HG02884 (cell line): Measurements from ENCODE around the gene NABP2.

ENCODE experiments used
- ATAC-seq: cut with Tn5 transposase; IDR thresholded peaks from one replicate; pipeline ENCODE4 v1.9.1; 2021; ENCODE audit warnings: mild to moderate bottlenecking, moderate library complexity; ENCODE audit not compliant: unreplicated experiment

NABP2 gene

GRCh38 chr12:56212361-56212760 is 11.8 kb upstream of the NABP2 start:
- no peak for ATAC-seq

GRCh38 chr12:56213878-56214277 is 10.3 kb upstream of the NABP2 start:
- no peak for ATAC-seq

- ATAC-seq = no peak
These were observed 7.7 kb upstream of the NABP2 start for GRCh38 chr12:56216461-56216860.

DNA sequence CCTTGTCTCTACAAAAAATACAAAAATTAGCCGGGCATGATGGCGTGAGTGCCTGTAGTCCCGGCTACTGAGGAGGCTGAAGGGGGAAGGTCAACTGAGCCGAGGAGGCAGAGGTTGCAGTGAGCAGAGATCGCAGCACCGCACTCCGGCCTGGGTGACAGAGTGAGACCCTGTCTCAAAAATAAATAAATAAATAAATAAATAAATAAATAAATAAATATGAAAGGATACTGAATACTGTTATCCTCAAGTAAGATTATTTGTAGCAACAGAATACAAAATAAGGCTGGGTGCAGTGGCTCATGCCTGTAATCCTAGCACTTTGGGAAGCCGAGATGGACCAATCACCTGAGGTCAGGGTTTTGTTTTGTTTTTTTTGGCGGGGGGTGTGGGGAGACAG is 4.3 kb upstream of the NABP2 start:
- no peak for ATAC-seq

GRCh38 chr12:56220611-56221231 is 3.4 kb upstream of the NABP2 start:
- ATAC-seq = no peak

GRCh38 chr12:56221232-56221756 is 2.8 kb upstream of the NABP2 start:
- peak; percentile 18 for ATAC-seq

GRCh38 chr12:56221757-56222530 is 2.2 kb upstream of the NABP2 start, which contains the start of gene RNF41:
Gene RNF41, minus strand, starts transcription at chr12:56221922. Its CDS starts 7,875 bp downstream, at chr12:56214047.
- ATAC-seq = peak; percentile 73

DNA sequence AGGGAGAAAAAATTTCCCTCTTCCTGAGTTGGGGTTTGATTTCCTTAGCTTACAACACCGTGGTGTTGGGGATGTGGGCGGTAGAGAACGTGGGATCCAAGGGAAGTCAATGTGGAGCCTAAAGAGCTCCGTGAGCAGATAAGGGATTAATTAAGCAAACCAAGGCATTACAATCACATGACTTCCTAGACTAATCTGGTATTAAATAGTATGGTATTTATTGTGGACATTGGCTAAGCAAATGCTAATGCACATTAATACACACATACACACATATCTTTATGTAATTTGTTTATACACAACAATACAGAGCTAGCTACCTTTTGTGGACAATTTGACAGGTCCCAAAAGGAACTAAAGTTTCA is 1.6 kb upstream of the NABP2 start:
- no peak for ATAC-seq

- no peak for ATAC-seq
These were observed 506 bp upstream of the NABP2 start for GRCh38 chr12:56223571-56224101.

DNA sequence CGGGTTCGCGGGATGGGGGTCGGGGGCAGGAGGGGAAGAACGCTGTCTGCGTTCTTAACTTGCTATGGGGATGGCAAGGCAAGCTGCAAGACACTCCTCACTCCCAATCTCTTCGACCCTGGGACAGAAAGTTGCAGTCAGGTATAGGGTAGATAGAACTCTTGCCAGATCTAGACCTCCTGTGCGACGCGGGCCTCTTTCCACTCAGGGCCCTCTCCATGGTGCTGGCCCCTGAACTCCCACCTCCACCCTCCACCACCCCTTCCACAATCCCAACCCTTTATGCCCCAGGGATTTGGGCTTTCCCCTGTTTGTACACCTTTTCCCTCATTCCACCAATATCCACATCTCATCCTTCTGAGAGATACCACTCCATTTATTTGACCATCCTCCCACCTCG is 812 bp downstream of the NABP2 start:
- ATAC-seq = no peak

GRCh38 chr12:56229082-56229481 is 4.9 kb downstream of the NABP2 start:
- ATAC-seq = no peak

DNA sequence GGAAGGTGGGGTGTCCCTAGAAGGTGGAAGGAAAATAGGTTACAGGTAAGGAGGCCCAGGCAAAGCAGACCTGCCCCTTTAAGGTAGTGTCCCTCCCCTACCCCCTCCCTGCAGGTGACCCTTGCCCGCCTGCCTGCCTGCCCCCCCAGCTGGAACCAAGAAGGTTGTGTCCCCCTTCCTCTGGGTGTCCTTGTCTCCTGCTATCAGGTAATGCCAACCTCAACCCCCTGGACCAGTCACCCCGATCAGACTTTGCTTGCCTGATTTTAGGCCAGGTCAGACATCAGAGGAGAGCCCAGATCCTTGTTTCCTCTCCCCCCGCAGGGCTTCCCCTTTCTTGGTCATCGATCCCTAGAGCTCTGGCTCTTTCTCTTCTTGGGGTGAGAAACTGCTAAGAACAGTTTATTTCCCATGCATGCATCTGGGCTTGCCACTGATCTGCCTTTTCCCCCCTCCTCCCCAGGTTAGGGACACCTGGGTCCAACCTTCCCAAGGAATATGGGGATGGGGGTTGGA is 5.8 kb downstream of the NABP2 start, which contains the start of gene SLC39A5:
TSS of gene SLC39A5 (plus strand) at position 136 of the 516 bp plus-strand sequence. CDS start 1,224 bp downstream, outside the sequence.
- ATAC-seq = no peak

DNA sequence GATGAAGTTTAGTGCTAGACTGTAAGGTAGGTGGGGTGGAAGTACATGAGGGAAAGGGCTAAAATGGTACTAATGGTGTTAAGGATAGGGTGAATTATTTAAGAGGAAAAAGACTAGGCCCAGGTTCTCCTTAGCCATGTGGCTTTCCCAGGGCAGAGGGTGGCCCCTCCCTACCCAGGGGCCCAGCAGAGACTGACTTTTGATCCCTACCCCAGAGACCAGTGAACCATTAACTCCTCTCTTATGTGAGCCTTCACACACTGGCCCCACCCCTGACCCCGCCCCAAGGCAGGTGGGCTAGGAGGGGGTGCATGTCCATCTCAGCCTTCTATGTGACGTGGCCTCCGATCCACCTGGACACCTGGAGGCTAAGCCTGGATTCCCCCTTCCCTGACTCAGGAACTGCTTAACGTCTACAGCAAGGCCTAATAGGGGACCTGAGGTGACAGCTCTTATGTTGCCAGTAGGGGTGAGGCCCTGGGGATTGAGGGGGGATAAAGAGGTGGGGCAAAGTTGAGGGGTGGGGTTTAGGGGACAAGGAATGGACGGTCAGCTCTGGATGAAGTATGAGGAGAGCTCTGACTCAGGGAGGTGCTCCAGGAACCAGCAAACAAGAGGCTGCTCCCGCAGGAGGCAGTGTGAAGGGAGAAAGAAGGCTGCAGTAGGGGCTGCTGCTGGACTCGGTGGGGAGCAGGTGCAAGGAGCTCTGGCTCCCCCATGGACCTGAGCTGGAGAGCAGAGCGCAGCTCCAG is 6.5 kb downstream of the NABP2 start:
- ATAC-seq = no peak

DNA sequence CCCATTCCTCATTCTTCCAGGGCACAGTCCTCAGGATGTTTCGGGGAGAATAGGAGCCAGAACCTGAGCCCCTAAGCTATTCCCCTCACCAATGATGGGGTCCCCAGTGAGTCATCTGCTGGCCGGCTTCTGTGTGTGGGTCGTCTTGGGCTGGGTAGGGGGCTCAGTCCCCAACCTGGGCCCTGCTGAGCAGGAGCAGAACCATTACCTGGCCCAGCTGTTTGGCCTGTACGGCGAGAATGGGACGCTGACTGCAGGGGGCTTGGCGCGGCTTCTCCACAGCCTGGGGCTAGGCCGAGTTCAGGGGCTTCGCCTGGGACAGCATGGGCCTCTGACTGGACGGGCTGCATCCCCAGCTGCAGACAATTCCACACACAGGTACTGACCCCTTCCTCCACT is 7.0 kb downstream of the NABP2 start:
- no peak for ATAC-seq

DNA sequence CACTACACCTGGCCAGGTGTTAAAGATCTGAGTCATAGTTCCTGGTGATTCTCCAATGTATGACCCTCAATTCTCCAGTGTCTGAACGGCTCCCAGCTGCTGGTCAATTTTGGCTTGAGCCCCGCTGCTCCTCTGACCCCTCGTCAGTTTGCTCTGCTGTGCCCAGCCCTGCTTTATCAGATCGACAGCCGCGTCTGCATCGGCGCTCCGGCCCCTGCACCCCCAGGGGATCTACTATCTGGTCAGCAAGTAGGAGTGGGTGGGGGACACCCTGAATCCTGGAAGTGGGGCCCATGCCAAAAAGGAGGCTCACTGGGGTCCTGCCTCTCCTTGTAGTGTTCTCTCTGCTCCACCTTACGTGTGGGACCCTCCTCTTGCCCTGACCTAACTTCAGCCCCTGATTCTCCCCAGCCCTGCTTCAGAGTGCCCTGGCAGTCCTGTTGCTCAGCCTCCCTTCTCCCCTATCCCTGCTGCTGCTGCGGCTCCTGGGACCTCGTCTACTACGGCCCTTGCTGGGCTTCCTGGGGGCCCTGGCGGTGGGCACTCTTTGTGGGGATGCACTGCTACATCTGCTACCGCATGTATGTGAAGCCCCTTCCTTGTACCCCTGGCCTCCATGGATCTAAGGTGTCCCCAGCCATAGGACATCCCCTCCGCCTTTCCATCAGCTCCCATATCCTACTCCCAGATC is 10.7 kb downstream of the NABP2 start:
- ATAC-seq = no peak

DNA sequence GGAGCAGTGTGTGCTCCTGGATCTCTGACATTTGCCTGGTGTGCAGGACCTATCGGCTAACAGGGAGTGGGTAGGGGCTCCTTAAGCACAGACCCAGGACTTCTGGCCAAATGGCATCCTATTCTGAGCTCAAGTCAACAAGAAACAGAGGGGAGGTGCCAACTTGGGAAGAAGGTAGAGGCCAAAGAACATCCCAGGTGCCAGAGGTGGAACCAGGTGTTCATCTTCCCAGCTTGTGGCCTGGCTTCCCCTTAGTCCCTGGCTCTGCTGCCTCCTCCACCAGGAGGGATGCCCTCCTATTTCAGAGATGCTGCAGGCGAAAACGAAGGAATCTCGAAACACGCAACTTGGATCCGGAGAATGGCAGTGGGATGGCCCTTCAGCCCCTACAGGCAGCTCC is 11.9 kb downstream of the NABP2 start:
- ATAC-seq = no peak

- ATAC-seq = no peak
These were observed 12.8 kb downstream of the NABP2 start for GRCh38 chr12:56236985-56237384.

GRCh38 chr12:56237552-56237951 is 13.4 kb downstream of the NABP2 start:
- ATAC-seq = no peak

GRCh38 chr12:56241424-56242303 is 17.5 kb downstream of the NABP2 start:
- ATAC-seq = no peak
